Measurements from ENCODE around the gene GP5. TPM values are rescaled to one million over a fixed set of nuclear protein-coding genes. Genes with fewer than 3 reads are reported as not detected.

Gene GP5
- total and polyA plus RNA-seq, 2 of the 13 experiments (the other 11 are each of a cell fraction or from before 2014, with no cell fraction given): not detected

DNA sequence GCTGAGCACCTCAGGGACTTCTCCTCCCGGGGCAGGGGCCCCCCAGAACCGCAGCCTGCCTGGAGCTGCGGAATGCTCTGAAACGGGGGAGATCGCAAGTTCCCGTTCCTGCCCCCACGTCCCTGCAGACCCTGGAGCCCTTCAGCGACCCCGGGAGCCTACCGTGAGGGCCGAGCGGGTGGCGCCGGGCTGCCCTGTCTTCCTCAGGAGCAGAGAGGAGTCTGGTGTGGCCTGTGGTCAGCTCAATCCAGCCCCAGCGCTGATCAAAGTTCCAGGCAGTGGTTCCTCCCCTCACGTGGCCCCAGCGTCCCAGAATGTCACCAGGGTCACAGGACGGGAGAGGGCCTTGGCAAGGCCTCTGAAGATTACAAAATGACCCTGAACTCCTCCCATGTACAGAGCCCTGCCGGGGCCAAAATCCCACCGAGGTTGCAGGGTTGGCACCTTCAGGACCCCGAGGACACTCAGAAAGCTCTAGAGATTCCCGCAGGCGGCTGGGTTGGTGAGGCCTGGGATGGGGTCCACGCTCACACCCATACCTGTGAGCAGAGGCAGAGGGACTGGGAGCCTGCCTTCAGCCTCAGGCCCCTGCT lies 47.9 kb downstream of the GP5 start, which contains the start of gene CPN2 (continued):
- TF ChIP-seq, protein P1, sequence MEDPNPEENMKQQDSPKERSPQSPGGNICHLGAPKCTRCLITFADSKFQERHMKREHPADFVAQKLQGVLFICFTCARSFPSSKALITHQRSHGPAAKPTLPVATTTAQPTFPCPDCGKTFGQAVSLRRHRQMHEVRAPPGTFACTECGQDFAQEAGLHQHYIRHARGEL (CRISPR knock-in tag; IDR thresholded peaks at IDR 0.05): no peak
- TF ChIP-seq HES4 (CRISPR knock-in tag; IDR thresholded peaks at IDR 0.05; ENCODE audit: borderline replicate concordance): peak; percentile 35; the same call in 1 of the 2 replicates
- TF ChIP-seq, protein P2, sequence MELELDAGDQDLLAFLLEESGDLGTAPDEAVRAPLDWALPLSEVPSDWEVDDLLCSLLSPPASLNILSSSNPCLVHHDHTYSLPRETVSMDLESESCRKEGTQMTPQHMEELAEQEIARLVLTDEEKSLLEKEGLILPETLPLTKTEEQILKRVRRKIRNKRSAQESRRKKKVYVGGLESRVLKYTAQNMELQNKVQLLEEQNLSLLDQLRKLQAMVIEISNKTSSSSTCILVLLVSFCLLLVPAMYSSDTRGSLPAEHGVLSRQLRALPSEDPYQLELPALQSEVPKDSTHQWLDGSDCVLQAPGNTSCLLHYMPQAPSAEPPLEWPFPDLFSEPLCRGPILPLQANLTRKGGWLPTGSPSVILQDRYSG (CRISPR knock-in tag; IDR thresholded peaks at IDR 0.05): no peak
- TF ChIP-seq ZNF670 (CRISPR knock-in tag; IDR thresholded peaks at IDR 0.05; ENCODE audit: borderline replicate concordance): no peak
- TF ChIP-seq SIX4 (CRISPR knock-in tag; IDR thresholded peaks at IDR 0.05): no peak
- 0 out of 2 replicates have a peak, but pooled peaks have one; percentile 60 for TF ChIP-seq ZNF776 (CRISPR knock-in tag; IDR thresholded peaks at IDR 0.05)
- no peak for TF ChIP-seq ZNF747 (CRISPR knock-in tag; IDR thresholded peaks at IDR 0.05; ENCODE audit: borderline replicate concordance)
- no peak for TF ChIP-seq SIX1 (CRISPR knock-in tag; IDR thresholded peaks at IDR 0.05; ENCODE audit: borderline replicate concordance)
- TF ChIP-seq CENPT (CRISPR knock-in tag; IDR thresholded peaks at IDR 0.05; ENCODE audit: low read depth): no peak
- no peak for TF ChIP-seq SMARCE1 (IDR thresholded peaks at IDR 0.05; ENCODE audit: borderline replicate concordance)
- TF ChIP-seq ZNF101 (CRISPR knock-in tag; IDR thresholded peaks at IDR 0.05; ENCODE audit: borderline replicate concordance, low read depth): no peak
- TF ChIP-seq ZNF687 (CRISPR knock-in tag; IDR thresholded peaks at IDR 0.05): peak; percentile 96
- no peak for TF ChIP-seq AGO2 (optimal IDR thresholded peaks at IDR 0.05; ENCODE audit: low read depth, low read length)
- TF ChIP-seq ARID4A (CRISPR knock-in tag; IDR thresholded peaks at IDR 0.05; ENCODE audit: borderline replicate concordance): peak; percentile 78
- TF ChIP-seq, protein P3, sequence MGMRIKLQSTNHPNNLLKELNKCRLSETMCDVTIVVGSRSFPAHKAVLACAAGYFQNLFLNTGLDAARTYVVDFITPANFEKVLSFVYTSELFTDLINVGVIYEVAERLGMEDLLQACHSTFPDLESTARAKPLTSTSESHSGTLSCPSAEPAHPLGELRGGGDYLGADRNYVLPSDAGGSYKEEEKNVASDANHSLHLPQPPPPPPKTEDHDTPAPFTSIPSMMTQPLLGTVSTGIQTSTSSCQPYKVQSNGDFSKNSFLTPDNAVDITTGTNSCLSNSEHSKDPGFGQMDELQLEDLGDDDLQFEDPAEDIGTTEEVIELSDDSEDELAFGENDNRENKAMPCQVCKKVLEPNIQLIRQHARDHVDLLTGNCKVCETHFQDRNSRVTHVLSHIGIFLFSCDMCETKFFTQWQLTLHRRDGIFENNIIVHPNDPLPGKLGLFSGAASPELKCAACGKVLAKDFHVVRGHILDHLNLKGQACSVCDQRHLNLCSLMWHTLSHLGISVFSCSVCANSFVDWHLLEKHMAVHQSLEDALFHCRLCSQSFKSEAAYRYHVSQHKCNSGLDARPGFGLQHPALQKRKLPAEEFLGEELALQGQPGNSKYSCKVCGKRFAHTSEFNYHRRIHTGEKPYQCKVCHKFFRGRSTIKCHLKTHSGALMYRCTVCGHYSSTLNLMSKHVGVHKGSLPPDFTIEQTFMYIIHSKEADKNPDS (CRISPR knock-in tag; IDR thresholded peaks at IDR 0.05): no peak
- TF ChIP-seq ZNF558 (CRISPR knock-in tag; IDR thresholded peaks at IDR 0.05; ENCODE audit: borderline replicate concordance): no peak
- no peak for TF ChIP-seq KMT2A (CRISPR knock-in tag; IDR thresholded peaks at IDR 0.05)
